Glutamatergic neuron (in vitro differentiated cells): ENCODE measurements around the gene PTAR1. TPM values are rescaled to one million over a fixed set of nuclear protein-coding genes. Genes with fewer than 3 reads are reported as not detected.

ENCODE experiments used
- DNase-seq: peaks from one replicate; pipeline ENCODE4 v3.0.0; 2022
- H3K27ac Mint-ChIP-seq: one replicate; pipeline ENCODE4 v1.8.0; 2020; ENCODE audit warnings: mild to moderate bottlenecking, mixed read lengths, inconsistent platforms; ENCODE audit not compliant: unreplicated experiment
- H3K27me3 Mint-ChIP-seq: one replicate; pipeline ENCODE4 v1.8.0; 2020; ENCODE audit warnings: mild to moderate bottlenecking, moderate library complexity, mixed read lengths, inconsistent platforms; ENCODE audit not compliant: unreplicated experiment
- H3K36me3 Mint-ChIP-seq: one replicate; pipeline ENCODE4 v1.8.0; 2020; ENCODE audit warnings: mild to moderate bottlenecking, mixed read lengths, inconsistent platforms; ENCODE audit not compliant: unreplicated experiment
- H3K4me1 Mint-ChIP-seq: one replicate; pipeline ENCODE4 v1.8.0; 2020; ENCODE audit warnings: mild to moderate bottlenecking, low read depth, mixed read lengths, inconsistent platforms; ENCODE audit not compliant: unreplicated experiment
- H3K4me3 Mint-ChIP-seq: one replicate; pipeline ENCODE4 v1.8.0; 2020; ENCODE audit warnings: mild to moderate bottlenecking, mixed read lengths, inconsistent platforms; ENCODE audit not compliant: unreplicated experiment
- H3K9me3 Mint-ChIP-seq: one replicate; pipeline ENCODE4 v1.8.0; 2020; ENCODE audit warnings: mild to moderate bottlenecking, moderate library complexity, mixed read lengths, inconsistent platforms; ENCODE audit not compliant: unreplicated experiment
- total RNA-seq: library from RNA; stranded (reverse); fragmentation: NEBNext Ultra II Directional; extraction: Animal tissue kit (Norgen Biotek cat#: 25700); gene quantifications from one replicate; pipeline ENCODE4 v1.2.1, GENCODE V29; 2021; ENCODE audit not compliant: unreplicated experiment
- TF ChIP-seq, protein P1 (sequence below): fragments of 200-600 bp; sonication (generic); IDR thresholded peaks from one replicate; pipeline ENCODE4 v1.5.0; 2021; ENCODE audit not compliant: partially characterized antibody, unreplicated experiment

Gene PTAR1
- total RNA-seq, 1 donor from 2014 or later, result 49.9 TPM

DNA sequence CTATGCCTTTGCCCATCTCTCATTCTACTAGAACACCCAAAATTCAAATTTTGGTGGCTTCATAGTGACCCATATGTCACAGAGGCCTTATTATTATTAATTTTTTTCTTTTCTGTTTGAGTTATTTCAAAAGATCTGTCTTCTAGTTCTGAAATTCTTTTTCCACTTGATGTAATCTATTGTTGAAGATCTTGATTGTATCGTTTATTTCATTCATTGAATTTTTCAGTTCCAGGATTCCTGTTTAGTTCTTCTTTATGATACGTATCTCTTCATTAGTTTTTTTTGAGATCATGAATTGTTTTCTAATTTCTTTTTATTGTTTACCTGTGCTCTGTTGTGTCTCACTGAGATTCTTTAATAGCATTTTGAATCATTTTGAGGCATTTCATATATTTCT, 63.0 kb downstream of the PTAR1 start:
- no peak overlapping the region for H3K4me3 Mint-ChIP-seq
- TF ChIP-seq, protein P1, sequence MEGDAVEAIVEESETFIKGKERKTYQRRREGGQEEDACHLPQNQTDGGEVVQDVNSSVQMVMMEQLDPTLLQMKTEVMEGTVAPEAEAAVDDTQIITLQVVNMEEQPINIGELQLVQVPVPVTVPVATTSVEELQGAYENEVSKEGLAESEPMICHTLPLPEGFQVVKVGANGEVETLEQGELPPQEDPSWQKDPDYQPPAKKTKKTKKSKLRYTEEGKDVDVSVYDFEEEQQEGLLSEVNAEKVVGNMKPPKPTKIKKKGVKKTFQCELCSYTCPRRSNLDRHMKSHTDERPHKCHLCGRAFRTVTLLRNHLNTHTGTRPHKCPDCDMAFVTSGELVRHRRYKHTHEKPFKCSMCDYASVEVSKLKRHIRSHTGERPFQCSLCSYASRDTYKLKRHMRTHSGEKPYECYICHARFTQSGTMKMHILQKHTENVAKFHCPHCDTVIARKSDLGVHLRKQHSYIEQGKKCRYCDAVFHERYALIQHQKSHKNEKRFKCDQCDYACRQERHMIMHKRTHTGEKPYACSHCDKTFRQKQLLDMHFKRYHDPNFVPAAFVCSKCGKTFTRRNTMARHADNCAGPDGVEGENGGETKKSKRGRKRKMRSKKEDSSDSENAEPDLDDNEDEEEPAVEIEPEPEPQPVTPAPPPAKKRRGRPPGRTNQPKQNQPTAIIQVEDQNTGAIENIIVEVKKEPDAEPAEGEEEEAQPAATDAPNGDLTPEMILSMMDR, result no peak
- no peak for DNase-seq
- peaks cover 40% of the 10 kb centered on the region for H3K36me3 Mint-ChIP-seq
- no peak overlapping the region for H3K27ac Mint-ChIP-seq
- no peaks in the 10 kb centered on the region for H3K4me1 Mint-ChIP-seq
- H3K27me3 Mint-ChIP-seq, result no peaks in the 10 kb centered on the region
- H3K9me3 Mint-ChIP-seq, result peaks cover 16% of the 10 kb centered on the region

DNA sequence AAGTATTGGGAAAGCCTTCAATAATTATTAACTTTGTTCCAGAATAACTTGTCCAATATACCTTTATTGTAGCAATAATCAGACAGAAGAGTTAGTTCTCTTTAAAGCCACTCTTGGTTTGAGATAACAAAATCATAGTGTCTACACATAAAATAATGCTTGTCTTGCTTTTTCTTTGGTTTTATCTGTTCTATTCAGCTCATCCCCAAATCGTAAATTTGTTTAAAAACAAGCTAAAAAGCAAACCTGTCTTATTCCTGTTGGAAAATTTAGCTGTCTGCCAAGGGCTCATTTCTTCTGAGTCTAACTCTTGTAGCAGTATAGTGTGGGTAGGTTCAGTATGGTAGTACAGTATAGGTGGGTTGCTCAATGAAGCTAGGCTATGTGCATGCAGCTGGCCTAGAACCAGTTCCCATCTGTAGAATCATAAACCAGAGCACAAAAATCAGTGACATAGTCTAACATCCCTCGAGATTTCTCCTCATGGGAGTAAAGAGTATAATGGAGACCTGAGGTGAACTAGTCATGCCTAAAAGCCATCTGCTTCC, 69.7 kb downstream of the PTAR1 start:
- DNase-seq, result no peak
- no peaks in the 10 kb centered on the region for H3K27me3 Mint-ChIP-seq
- H3K27ac Mint-ChIP-seq, result peak overlapping the region; percentile 31
- TF ChIP-seq, protein P1, result no peak
- peaks cover 9% of the 10 kb centered on the region for H3K36me3 Mint-ChIP-seq
- peaks cover 8% of the 10 kb centered on the region for H3K4me1 Mint-ChIP-seq
- H3K9me3 Mint-ChIP-seq, result peaks cover 3% of the 10 kb centered on the region
- no peak overlapping the region for H3K4me3 Mint-ChIP-seq

DNA sequence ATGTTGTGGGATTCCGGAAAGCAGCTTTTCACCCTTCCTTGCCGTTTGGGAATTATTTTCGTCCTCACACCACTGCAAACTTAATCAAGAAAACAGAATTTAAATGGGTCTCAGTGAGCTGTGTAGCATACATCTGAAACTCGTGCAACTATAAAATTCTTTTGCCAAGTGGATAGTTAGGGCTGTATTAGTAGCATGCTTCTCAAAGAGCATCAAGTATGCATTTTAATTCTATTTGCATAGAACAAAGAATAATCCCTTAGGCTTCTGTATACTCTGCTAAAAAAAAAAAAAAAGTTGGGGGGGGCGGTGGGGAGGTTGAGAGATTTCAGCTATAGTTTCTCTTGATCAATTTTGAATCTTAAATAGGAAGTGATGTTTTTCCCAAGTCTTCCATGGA, 75.9 kb downstream of the PTAR1 start:
- no peaks in the 10 kb centered on the region for H3K36me3 Mint-ChIP-seq
- H3K4me3 Mint-ChIP-seq, result no peak overlapping the region
- no peaks in the 10 kb centered on the region for H3K4me1 Mint-ChIP-seq
- TF ChIP-seq, protein P1, result no peak
- H3K9me3 Mint-ChIP-seq, result no peaks in the 10 kb centered on the region
- DNase-seq, result no peak
- H3K27ac Mint-ChIP-seq, result peak overlapping the region; percentile 43
- no peaks in the 10 kb centered on the region for H3K27me3 Mint-ChIP-seq

DNA sequence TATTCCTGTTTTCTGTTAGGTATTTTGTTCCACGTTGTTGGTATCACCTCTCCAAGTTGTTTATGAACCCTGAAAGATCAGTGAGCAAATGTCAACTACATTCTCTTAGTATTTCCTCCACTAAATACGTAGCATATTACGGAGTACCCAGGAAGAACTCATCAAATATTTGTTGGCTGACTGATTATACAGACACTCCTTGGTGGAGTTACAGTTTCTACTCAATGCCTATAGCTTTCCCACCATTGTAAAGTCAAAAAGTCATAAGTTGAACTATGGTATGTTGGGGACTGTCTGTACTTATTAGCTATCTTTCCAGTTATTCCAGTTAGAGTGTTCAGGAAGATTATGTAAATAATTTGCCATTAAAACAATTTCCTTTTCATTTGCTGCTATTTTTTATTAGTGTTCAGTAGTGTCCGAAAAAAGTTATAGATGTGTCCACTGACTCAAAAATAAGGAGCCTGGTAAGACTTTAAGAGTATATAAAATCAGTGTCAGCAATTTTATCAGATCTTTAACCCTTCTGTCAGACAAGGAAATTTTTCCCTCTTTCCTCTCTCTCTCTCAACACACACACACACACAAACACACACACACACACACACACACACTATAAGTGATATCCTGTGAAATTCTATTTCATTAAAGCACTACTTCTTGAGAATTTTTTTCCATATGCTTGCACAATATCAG, 80.8 kb downstream of the PTAR1 start:
- Mint-ChIP-seq H3K27ac (no peak overlapping the region), H3K4me3 (no peak overlapping the region), H3K9me3 (no peaks in the 10 kb centered on the region), H3K4me1 (peaks cover 5% of the 10 kb centered on the region), H3K36me3 (no peaks in the 10 kb centered on the region), H3K27me3 (no peaks in the 10 kb centered on the region)
- no peak for DNase-seq
- TF ChIP-seq, protein P1, result no peak

DNA sequence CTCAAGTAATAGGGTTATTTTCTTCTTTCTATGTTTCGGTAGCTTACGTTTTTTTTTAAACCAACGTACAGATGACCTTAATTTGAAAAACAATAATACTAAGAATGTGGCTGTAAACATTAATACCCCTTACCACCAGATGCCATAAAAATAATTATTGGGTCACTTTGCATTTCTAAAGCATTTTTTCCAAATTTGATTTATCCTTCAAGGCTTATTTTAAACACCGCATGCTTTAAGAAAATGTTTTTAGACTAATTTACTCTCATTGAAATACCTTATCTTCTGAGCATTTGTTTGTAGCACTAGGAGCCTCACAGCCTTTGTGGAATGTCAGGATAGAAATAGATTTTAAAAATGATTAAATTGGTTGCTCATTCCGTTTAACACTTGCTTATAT, 81.9 kb downstream of the PTAR1 start:
- Mint-ChIP-seq H3K4me1 (peaks cover 5% of the 10 kb centered on the region), H3K27me3 (no peaks in the 10 kb centered on the region), H3K4me3 (no peak overlapping the region), H3K9me3 (no peaks in the 10 kb centered on the region), H3K27ac (no peak overlapping the region), H3K36me3 (no peaks in the 10 kb centered on the region)
- TF ChIP-seq, protein P1, result no peak
- no peak for DNase-seq
